ENCODE measurements around the gene ZRANB2. TPM values are rescaled to one million over a fixed set of nuclear protein-coding genes. Genes with fewer than 3 reads are reported as not detected.

The ZRANB2 gene
- total RNA-seq, 1 experiment from 2014 or later, result 134 TPM

GRCh38 chr1:71015745-71016144, 65.1 kb downstream of the ZRANB2 start:
- POLR2A ChIA-PET, result no interaction called here
- H3K4me1 Mint-ChIP-seq (ENCODE audit: insufficient read depth, unreplicated experiment), result peaks cover 5% of the 10 kb centered on the region
- no peak for DNase-seq (ENCODE audit: unreplicated experiment)

GRCh38 chr1:71014178-71014579, 66.7 kb downstream of the ZRANB2 start:
- Mint-ChIP-seq H3K9me3 (ENCODE audit: unreplicated experiment) (no peaks in the 10 kb centered on the region), H3K27me3 (ENCODE audit: insufficient read depth, unreplicated experiment) (peaks cover 12% of the 10 kb centered on the region), H3K4me1 (ENCODE audit: insufficient read depth, unreplicated experiment) (peaks cover 5% of the 10 kb centered on the region), H3K36me3 (ENCODE audit: insufficient read depth, unreplicated experiment) (no peaks in the 10 kb centered on the region), H3K4me3 (ENCODE audit: unreplicated experiment) (no peak overlapping the region), H3K27ac (ENCODE audit: low read depth, unreplicated experiment) (no peak overlapping the region)
- intact Hi-C loops (cut with micrococcal nuclease), result no loop called here
- CTCF ChIA-PET, result no interaction called here
- no TSS peak for BruUV-seq (replicated peaks)
- DNase-seq (ENCODE audit: unreplicated experiment), result no peak
- no peak for TF ChIP-seq CTCF (IDR thresholded peaks at IDR 0.05; ENCODE audit: unreplicated experiment)
- POLR2A ChIA-PET, result no interaction called here

More at GRCh38 chr1:71015745-71016144, 65.1 kb downstream of the ZRANB2 start:
- no peaks in the 10 kb centered on the region for H3K9me3 Mint-ChIP-seq (ENCODE audit: unreplicated experiment)
- no peak overlapping the region for H3K27ac Mint-ChIP-seq (ENCODE audit: low read depth, unreplicated experiment)
- BruUV-seq (replicated peaks), result no TSS peak
- no peaks in the 10 kb centered on the region for H3K36me3 Mint-ChIP-seq (ENCODE audit: insufficient read depth, unreplicated experiment)
- intact Hi-C loops (cut with micrococcal nuclease), result no loop called here
- TF ChIP-seq CTCF (IDR thresholded peaks at IDR 0.05; ENCODE audit: unreplicated experiment), result no peak
- H3K4me3 Mint-ChIP-seq (ENCODE audit: unreplicated experiment), result no peak overlapping the region
- CTCF ChIA-PET, result interaction anchor here (0.9 to 1.5 kb wide), 2 partner anchors 9 to 78 kb away, joined by 3 to 4 read pairs; no protein-coding TSS in a partner anchor
- no peaks in the 10 kb centered on the region for H3K27me3 Mint-ChIP-seq (ENCODE audit: insufficient read depth, unreplicated experiment)

Small RNA genes within 50 kb of the gene (microRNA-seq; reads per million reads assigned to microRNA genes)
- 221 reads per million, percentile 77 among the genes with 10 or more reads in this experiment for gene MIR186

Other genes with a start within 250 kb of the ZRANB2 start
- gene PTGER3, start 33.2 kb downstream of the ZRANB2 start, total RNA-seq (2022), result not detected in 2 replicates

Data from MCF 10A (cell line).